Measurements from ENCODE around the gene COMP. TPM values are rescaled to one million over a fixed set of nuclear protein-coding genes. Genes with fewer than 3 reads are reported as not detected.
"Not testable (repeated sequence)": the region's sequence is repeated elsewhere in the genome, so short reads cannot be mapped to it uniquely, and the experiment has no call there.

The COMP gene
- polyA plus RNA-seq, 1 experiment: 9.2 TPM

DNA sequence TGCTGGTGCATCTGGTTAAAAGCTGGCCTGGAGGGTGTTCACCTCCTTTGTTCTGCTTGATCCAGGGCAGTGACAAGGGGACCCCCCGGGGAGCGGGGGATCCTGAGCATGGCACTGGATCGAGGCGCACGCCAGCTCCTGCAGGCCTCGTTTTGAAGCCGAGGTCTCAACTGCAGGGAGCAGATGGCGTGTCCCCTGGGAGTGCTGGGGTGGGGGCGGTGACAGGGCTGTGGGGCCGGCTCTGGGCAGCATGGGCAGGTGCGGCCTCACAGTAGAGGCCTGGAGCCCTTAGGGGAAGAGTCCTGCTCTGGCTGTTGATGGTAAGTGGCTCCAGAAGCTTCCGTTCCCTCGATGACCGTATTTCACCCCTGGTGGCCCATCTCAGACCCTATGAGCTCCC lies 55.8 kb downstream of the COMP start:
- POLR2A ChIA-PET: no interaction called here

DNA sequence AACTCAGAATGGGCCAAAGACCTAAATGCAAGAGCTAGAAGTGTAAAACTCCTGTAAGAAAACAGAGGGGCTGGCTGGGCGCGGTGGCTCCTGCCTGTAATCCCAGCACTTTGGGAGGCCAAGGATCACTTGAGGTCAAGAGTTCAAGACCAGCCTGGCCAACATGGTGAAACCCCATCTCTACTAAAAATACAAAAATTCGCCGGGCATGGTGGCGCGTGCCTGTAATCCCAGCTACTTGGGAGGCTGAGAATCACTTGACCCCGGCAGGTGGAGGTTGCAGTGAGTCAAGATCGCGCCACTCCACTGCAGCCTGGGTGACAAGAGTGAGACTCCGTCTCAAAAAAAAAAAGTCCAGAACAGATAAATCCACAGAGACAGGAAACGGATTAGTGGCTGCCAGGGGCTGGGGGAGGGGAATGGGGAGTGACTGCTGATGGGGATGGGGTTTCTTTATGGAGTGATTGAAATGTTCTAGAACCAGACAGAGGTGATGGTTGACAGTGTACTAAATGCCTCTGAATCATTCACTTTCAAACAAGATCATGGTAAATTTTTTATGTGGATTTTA lies 57.3 kb downstream of the COMP start:
- H3K4me3 ChIP-seq (ENCODE audit: low read depth, low read length); H3K36me3 ChIP-seq (ENCODE audit: control insufficient read depth, insufficient read depth, low read length); DNase-seq (ENCODE audit: low read depth); H3K27me3 ChIP-seq (ENCODE audit: control insufficient read depth, insufficient read depth, low read length); POLR2A ChIA-PET: not testable (repeated sequence)
- CTCF ChIA-PET: interaction anchor here (0.6 kb wide), 1 partner anchor 15 kb away, joined by 5 read pairs; no protein-coding TSS in a partner anchor

More for the DNA sequence above, 55.8 kb downstream of the COMP start:
- CTCF ChIA-PET: no interaction called here
- DNase-seq (ENCODE audit: low read depth): no peak
- H3K27me3 ChIP-seq (ENCODE audit: control insufficient read depth, insufficient read depth, low read length): no peaks in the 10 kb centered on the region
- H3K36me3 ChIP-seq (ENCODE audit: control insufficient read depth, insufficient read depth, low read length): no peaks in the 10 kb centered on the region
- TF ChIP-seq, protein P1, sequence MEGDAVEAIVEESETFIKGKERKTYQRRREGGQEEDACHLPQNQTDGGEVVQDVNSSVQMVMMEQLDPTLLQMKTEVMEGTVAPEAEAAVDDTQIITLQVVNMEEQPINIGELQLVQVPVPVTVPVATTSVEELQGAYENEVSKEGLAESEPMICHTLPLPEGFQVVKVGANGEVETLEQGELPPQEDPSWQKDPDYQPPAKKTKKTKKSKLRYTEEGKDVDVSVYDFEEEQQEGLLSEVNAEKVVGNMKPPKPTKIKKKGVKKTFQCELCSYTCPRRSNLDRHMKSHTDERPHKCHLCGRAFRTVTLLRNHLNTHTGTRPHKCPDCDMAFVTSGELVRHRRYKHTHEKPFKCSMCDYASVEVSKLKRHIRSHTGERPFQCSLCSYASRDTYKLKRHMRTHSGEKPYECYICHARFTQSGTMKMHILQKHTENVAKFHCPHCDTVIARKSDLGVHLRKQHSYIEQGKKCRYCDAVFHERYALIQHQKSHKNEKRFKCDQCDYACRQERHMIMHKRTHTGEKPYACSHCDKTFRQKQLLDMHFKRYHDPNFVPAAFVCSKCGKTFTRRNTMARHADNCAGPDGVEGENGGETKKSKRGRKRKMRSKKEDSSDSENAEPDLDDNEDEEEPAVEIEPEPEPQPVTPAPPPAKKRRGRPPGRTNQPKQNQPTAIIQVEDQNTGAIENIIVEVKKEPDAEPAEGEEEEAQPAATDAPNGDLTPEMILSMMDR (IDR thresholded peaks at IDR 0.05; ENCODE audit: insufficient read depth, low read depth, low read length): no peak
- H3K4me3 ChIP-seq (ENCODE audit: low read depth, low read length): no peak overlapping the region

DNA sequence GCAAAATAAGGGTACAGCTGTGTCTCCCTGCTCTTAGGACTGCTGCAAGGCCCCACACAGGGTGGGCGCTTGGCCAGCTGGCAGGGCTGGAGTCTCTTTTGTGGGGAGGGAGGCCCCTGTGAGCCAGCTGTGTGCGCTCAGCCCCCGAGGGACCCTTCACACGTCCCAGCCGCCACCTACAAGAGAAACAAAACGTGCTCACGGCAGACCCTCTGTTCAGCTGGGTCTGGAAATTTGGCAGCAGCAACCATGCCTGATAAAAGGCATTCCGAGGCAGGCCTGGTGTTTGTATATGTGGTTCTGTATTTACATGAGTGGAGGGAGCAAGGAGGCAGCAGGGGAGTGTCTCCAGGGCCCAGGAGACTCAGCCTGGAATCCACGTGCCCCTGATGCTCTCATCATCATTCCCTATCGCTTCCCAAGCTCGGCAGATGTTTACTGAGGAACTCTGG lies 57.9 kb downstream of the COMP start:
- Histone ChIP-seq H3K4me3 (ENCODE audit: low read depth, low read length) (no peak overlapping the region), H3K36me3 (ENCODE audit: control insufficient read depth, insufficient read depth, low read length) (no peaks in the 10 kb centered on the region), H3K27me3 (ENCODE audit: control insufficient read depth, insufficient read depth, low read length) (no peaks in the 10 kb centered on the region)
- ChIA-PET POLR2A (no interaction called here), CTCF (interaction anchor here (0.6 kb wide), 1 partner anchor 15 kb away, joined by 5 read pairs; no protein-coding TSS in a partner anchor)
- TF ChIP-seq, protein P1 (IDR thresholded peaks at IDR 0.05; ENCODE audit: insufficient read depth, low read depth, low read length): no peak
- no peak for DNase-seq (ENCODE audit: low read depth)

Other genes with a start within 250 kb of the COMP start
- 168 and 280 TPM in 2 replicates for gene FKBP8, start 247.7 kb downstream of the COMP start, polyA plus RNA-seq (2011; rRNA removed)
- gene KXD1, start 233.4 kb downstream of the COMP start, polyA plus RNA-seq (2011; rRNA removed): 100 and 163 TPM in 2 replicates
- gene UBA52, start 219.4 kb downstream of the COMP start, polyA plus RNA-seq (2011; rRNA removed): 2,336 and 2,472 TPM in 2 replicates
- gene REX1BD, start 202.5 kb downstream of the COMP start, polyA plus RNA-seq (2011; rRNA removed): 22.4 and 24.3 TPM in 2 replicates
- 5.6 and 6.6 TPM in 2 replicates for gene CRLF1, start 184.5 kb downstream of the COMP start, polyA plus RNA-seq (2011; rRNA removed)
- 0.69 and 1.6 TPM in 2 replicates for gene TMEM59L, start 178.4 kb downstream of the COMP start, polyA plus RNA-seq (2011; rRNA removed)
- 0.91 and 2.3 TPM in 2 replicates for gene KLHL26, start 154.3 kb downstream of the COMP start, polyA plus RNA-seq (2011; rRNA removed)
- gene CRTC1, start 107.6 kb downstream of the COMP start, polyA plus RNA-seq (2011; rRNA removed): 0.97 and 1.5 TPM in 2 replicates
- gene UPF1, start 40.7 kb upstream of the COMP start, polyA plus RNA-seq (2011; rRNA removed): 15.4 and 24.1 TPM in 2 replicates
- 0.39 and 0.83 TPM in 2 replicates for gene CERS1, start 104.9 kb upstream of the COMP start, polyA plus RNA-seq (2011; rRNA removed)
- 161 and 309 TPM in 2 replicates for gene COPE, start 128.1 kb upstream of the COMP start, polyA plus RNA-seq (2011; rRNA removed)
- 45.0 and 70.0 TPM in 2 replicates for gene DDX49, start 128.4 kb upstream of the COMP start, polyA plus RNA-seq (2011; rRNA removed)
- gene HOMER3, start 149.9 kb upstream of the COMP start, polyA plus RNA-seq (2011; rRNA removed): 44.7 and 55.3 TPM in 2 replicates
- gene SUGP2, start 242.2 kb upstream of the COMP start, polyA plus RNA-seq (2011; rRNA removed): 33.0 and 37.4 TPM in 2 replicates
- 20.7 and 31.5 TPM in 2 replicates for gene ARMC6, start 242.3 kb upstream of the COMP start, polyA plus RNA-seq (2011; rRNA removed)